SKM-1 treated with dmso at 0.1 percent for 144 hours (cell line): Measurements from ENCODE around the gene RIMS4.

Source experiments
- DNase-seq: peaks from one replicate; lab custom pipeline; 2025; ENCODE audit not compliant: unreplicated experiment; lab: John Stamatoyannopoulos, UW

RIMS4 gene

GRCh38 chr20:44796758-44797457 lies 13.4 kb downstream of the RIMS4 start:
- DNase-seq = no peak

- DNase-seq = no peak
Measured at GRCh38 chr20:44796311-44796710, 14.0 kb downstream of the RIMS4 start.

- DNase-seq = no peak
Measured at GRCh38 chr20:44795836-44796235, 14.5 kb downstream of the RIMS4 start.

GRCh38 chr20:44792796-44793195 lies 17.6 kb downstream of the RIMS4 start:
- no peak for DNase-seq

- DNase-seq = no peak
Measured at GRCh38 chr20:44790638-44791393, 19.5 kb downstream of the RIMS4 start.

GRCh38 chr20:44788706-44789456 lies 21.5 kb downstream of the RIMS4 start:
- DNase-seq = no peak

- no peak for DNase-seq
Measured at GRCh38 chr20:44787299-44787698, 23.0 kb downstream of the RIMS4 start.

- no peak for DNase-seq
Measured at GRCh38 chr20:44785768-44786167, 24.6 kb downstream of the RIMS4 start.

GRCh38 chr20:44784688-44785087 lies 25.7 kb downstream of the RIMS4 start:
- DNase-seq = no peak

GRCh38 chr20:44781791-44782190 lies 28.6 kb downstream of the RIMS4 start:
- DNase-seq = no peak

GRCh38 chr20:44781118-44781517 lies 29.2 kb downstream of the RIMS4 start:
- no peak for DNase-seq

GRCh38 chr20:44780226-44780625 lies 30.1 kb downstream of the RIMS4 start:
- DNase-seq = no peak

GRCh38 chr20:44776980-44777379 lies 33.4 kb downstream of the RIMS4 start:
- no peak for DNase-seq

- no peak for DNase-seq
Measured at GRCh38 chr20:44773070-44773829, 37.1 kb downstream of the RIMS4 start.

GRCh38 chr20:44772636-44773035 lies 37.7 kb downstream of the RIMS4 start:
- no peak for DNase-seq

- no peak for DNase-seq
Measured at GRCh38 chr20:44771172-44771535, 39.2 kb downstream of the RIMS4 start.

GRCh38 chr20:44770484-44771171 lies 39.7 kb downstream of the RIMS4 start:
- no peak for DNase-seq

GRCh38 chr20:44769481-44769863 lies 40.9 kb downstream of the RIMS4 start:
- no peak for DNase-seq

GRCh38 chr20:44768854-44769480 lies 41.4 kb downstream of the RIMS4 start:
- DNase-seq = no peak

- no peak for DNase-seq
Measured at GRCh38 chr20:44768256-44768655, 42.1 kb downstream of the RIMS4 start.
